ENCODE measurements around the gene CREBRF. TPM values are rescaled to one million over a fixed set of nuclear protein-coding genes. Genes with fewer than 3 reads are reported as not detected.

Gene CREBRF
- total RNA-seq, 2 donors from 2014 or later: 12.2 to 12.7 TPM

DNA sequence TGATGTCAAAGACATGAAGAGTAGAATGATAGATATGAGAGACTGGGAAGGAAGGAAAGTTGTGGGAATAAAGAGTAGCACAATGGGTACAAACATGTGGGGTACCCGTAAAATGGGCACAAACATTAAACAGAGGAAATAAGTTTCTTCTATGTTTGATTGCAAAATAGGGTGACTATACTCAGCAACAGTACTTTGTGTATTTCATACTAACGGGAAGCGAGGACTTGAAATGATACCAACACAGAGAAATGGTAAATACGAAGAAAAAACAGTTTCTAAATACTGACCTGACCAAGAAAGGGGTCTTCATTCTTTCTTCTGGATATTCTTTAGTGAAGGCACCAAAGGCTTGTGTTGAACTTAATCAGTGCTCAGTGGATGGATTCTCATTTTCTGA is 41.5 kb upstream of the CREBRF start:
- H3K9ac ChIP-seq (ENCODE audit: extremely low read depth, low read length, poor library complexity, severe bottlenecking): no peak overlapping the region
- H3K4me3 ChIP-seq (ENCODE audit: low read length): peak overlapping the region; percentile 5
- H3K9me3 Mint-ChIP-seq: no peaks in the 10 kb centered on the region
- WGBS, 2 experiments (ENCODE audit: insufficient coverage in 1 of 2, insufficient read length in 1 of 2): 96 to 100% methylated on average over 4 of the region's 4 CpGs
- no peak for DNase-seq
- H3K36me3 ChIP-seq (ENCODE audit: control insufficient read depth, insufficient read depth, low read length): peaks cover 21% of the 10 kb centered on the region
- H3K9me3 ChIP-seq (ENCODE audit: control insufficient read depth, low read length): peaks cover 7% of the 10 kb centered on the region
- H3K27me3 Mint-ChIP-seq (ENCODE audit: insufficient read depth): no peaks in the 10 kb centered on the region
- peaks cover 10% of the 10 kb centered on the region for H3K4me1 ChIP-seq (ENCODE audit: control insufficient read depth, insufficient read depth, low read length)
- peaks cover 24% of the 10 kb centered on the region for H3K4me1 Mint-ChIP-seq
- H3K27me3 ChIP-seq (ENCODE audit: control insufficient read depth, insufficient read depth, low read length, poor library complexity, severe bottlenecking): no peaks in the 10 kb centered on the region
- no peak overlapping the region for H3K27ac ChIP-seq (ENCODE audit: low read depth, low read length)
- H3K4me3 Mint-ChIP-seq: no peak overlapping the region
- TF ChIP-seq, protein P1, sequence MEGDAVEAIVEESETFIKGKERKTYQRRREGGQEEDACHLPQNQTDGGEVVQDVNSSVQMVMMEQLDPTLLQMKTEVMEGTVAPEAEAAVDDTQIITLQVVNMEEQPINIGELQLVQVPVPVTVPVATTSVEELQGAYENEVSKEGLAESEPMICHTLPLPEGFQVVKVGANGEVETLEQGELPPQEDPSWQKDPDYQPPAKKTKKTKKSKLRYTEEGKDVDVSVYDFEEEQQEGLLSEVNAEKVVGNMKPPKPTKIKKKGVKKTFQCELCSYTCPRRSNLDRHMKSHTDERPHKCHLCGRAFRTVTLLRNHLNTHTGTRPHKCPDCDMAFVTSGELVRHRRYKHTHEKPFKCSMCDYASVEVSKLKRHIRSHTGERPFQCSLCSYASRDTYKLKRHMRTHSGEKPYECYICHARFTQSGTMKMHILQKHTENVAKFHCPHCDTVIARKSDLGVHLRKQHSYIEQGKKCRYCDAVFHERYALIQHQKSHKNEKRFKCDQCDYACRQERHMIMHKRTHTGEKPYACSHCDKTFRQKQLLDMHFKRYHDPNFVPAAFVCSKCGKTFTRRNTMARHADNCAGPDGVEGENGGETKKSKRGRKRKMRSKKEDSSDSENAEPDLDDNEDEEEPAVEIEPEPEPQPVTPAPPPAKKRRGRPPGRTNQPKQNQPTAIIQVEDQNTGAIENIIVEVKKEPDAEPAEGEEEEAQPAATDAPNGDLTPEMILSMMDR (conservative IDR thresholded peaks at IDR 0.05): no peak
- peaks cover 27% of the 10 kb centered on the region for H3K36me3 Mint-ChIP-seq (ENCODE audit: low read depth)
- H3K27ac Mint-ChIP-seq: no peak overlapping the region

DNA sequence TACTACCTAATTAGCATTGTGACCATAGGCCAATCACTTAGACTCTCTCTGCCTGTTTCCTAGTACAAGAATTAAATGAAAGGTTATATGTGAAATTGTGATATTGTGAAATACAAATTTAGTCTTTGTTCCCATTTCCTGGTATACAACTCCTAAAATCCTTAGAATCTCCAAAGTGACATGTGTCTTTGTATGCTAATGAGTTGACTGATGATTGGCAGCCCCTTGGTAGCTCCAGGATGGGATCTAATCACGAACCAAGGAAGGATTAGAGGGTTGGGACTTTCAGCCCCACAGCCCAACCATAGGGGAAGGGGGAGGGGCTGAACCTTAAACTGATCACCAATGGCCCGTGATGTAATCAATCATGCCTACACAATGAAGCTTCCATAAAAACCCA is 41.0 kb upstream of the CREBRF start:
- H3K4me1 ChIP-seq (ENCODE audit: control insufficient read depth, insufficient read depth, low read length): peaks cover 10% of the 10 kb centered on the region
- Mint-ChIP-seq H3K9me3 (no peaks in the 10 kb centered on the region), H3K27me3 (ENCODE audit: insufficient read depth) (no peaks in the 10 kb centered on the region), H3K4me1 (peaks cover 29% of the 10 kb centered on the region), H3K27ac (no peak overlapping the region), H3K4me3 (no peak overlapping the region), H3K36me3 (ENCODE audit: low read depth) (peaks cover 32% of the 10 kb centered on the region)
- H3K9me3 ChIP-seq (ENCODE audit: control insufficient read depth, low read length): peaks cover 7% of the 10 kb centered on the region
- WGBS, 2 experiments (ENCODE audit: insufficient coverage in 1 of 2, insufficient read length in 1 of 2): 84% methylated on average over 2 of the region's 2 CpGs; no CpG with 5 or more reads in 1 of the 2 experiments
- no peak overlapping the region for H3K27ac ChIP-seq (ENCODE audit: low read depth, low read length)
- no peak overlapping the region for H3K9ac ChIP-seq (ENCODE audit: extremely low read depth, low read length, poor library complexity, severe bottlenecking)
- no peaks in the 10 kb centered on the region for H3K27me3 ChIP-seq (ENCODE audit: control insufficient read depth, insufficient read depth, low read length, poor library complexity, severe bottlenecking)
- H3K4me3 ChIP-seq (ENCODE audit: low read length): peak overlapping the region; percentile 5
- no peak for DNase-seq
- H3K36me3 ChIP-seq (ENCODE audit: control insufficient read depth, insufficient read depth, low read length): peaks cover 26% of the 10 kb centered on the region
- TF ChIP-seq, protein P1 (conservative IDR thresholded peaks at IDR 0.05): no peak

GRCh38 chr5:173015598-173016455 is 40.3 kb upstream of the CREBRF start:
- DNase-seq: peak; percentile 62

More at GRCh38 chr5:173015598-173016455, 40.3 kb upstream of the CREBRF start:
- Histone ChIP-seq H3K9me3 (ENCODE audit: control insufficient read depth, low read length) (peaks cover 7% of the 10 kb centered on the region), H3K4me3 (ENCODE audit: low read length) (peak overlapping the region; percentile 37), H3K27me3 (ENCODE audit: control insufficient read depth, insufficient read depth, low read length, poor library complexity, severe bottlenecking) (no peaks in the 10 kb centered on the region), H3K27ac (ENCODE audit: low read depth, low read length) (no peak overlapping the region), H3K4me1 (ENCODE audit: control insufficient read depth, insufficient read depth, low read length) (peaks cover 10% of the 10 kb centered on the region), H3K9ac (ENCODE audit: extremely low read depth, low read length, poor library complexity, severe bottlenecking) (no peak overlapping the region), H3K36me3 (ENCODE audit: control insufficient read depth, insufficient read depth, low read length) (peaks cover 32% of the 10 kb centered on the region)
- Mint-ChIP-seq H3K4me1 (peaks cover 28% of the 10 kb centered on the region), H3K27ac (peak overlapping the region; percentile 84), H3K4me3 (no peak overlapping the region), H3K27me3 (ENCODE audit: insufficient read depth) (no peaks in the 10 kb centered on the region), H3K9me3 (no peaks in the 10 kb centered on the region), H3K36me3 (ENCODE audit: low read depth) (peaks cover 36% of the 10 kb centered on the region)
- TF ChIP-seq, protein P1 (conservative IDR thresholded peaks at IDR 0.05): no peak
- WGBS, 2 experiments (ENCODE audit: insufficient coverage in 1 of 2, insufficient read length in 1 of 2): 90 to 98% methylated on average over 10 to 13 of the region's 13 CpGs

All from endodermal cell (in vitro differentiated cells).